K562 (cell line): ENCODE measurements around the gene LMX1B. TPM values are rescaled to one million over a fixed set of nuclear protein-coding genes. Genes with fewer than 3 reads are reported as not detected.

ENCODE experiments used
- ATAC-seq: fragments of 200-7000 bp; cut with Tn5 transposase; 3 replicates; pipeline ENCODE4 v1.9.1; 2020; ENCODE audit warnings: moderate library complexity
- BruUV-seq: library from RNA; stranded (reverse); fragments of 400-500 nt; replicated peaks from 2 replicates; lab custom pipeline; 2021; lab: Mats Ljungman, UMichigan
- CTCF ChIA-PET: fragments of 300-600 bp; formaldehyde crosslinking; extraction: SDS; loops from one replicate; lab custom pipeline; 2021; ENCODE audit warnings: low intra/inter-chr PET ratio; lab: Yijun Ruan, JAX
- POLR2A ChIA-PET: fragments of 300-600, 350-650 bp; sonication (Branson Sonifier 250); formaldehyde crosslinking; extraction: SDS; loops from one replicate; lab custom pipeline; 2021; ENCODE audit warnings: antibody characterized with exemption, inconsistent platforms; lab: Yijun Ruan, JAX
- DNase-seq, 4 experiments: peaks; one replicate each; pipeline versions ENCODE4 v3.0.0 to v3.0.0-alpha.2; 2011 to 2018; ENCODE audit warnings: low spot score in 3 of 4, mixed read lengths in 3 of 4; ENCODE audit errors: extremely low read depth in 1 of 4
- FAIRE-seq: peaks from 2 replicates; lab custom pipeline; 2011; peaks lifted over from hg19 to GRCh38; lab: Jason Lieb, UNC
- H2AFZ ChIP-seq: 2 replicates; pipeline ENCODE4 v1.6.0; 2011; ENCODE audit warnings: low read depth, low read length, control low read depth, inconsistent platforms
- H3K27ac ChIP-seq: fragments of 200-600 bp; 3 replicates; pipeline ENCODE4 v1.8.0; 2011; ENCODE audit warnings: low read depth, mild to moderate bottlenecking, control low read depth, inconsistent platforms, low read length, moderate library complexity, mixed read lengths; ENCODE audit errors: extremely low read depth
- H3K27me3 ChIP-seq, 2 experiments: fragments of 300-600 bp in 1 of 2; 2 replicates in 1 of 2; 3 replicates in 1 of 2; pipeline versions ENCODE4 v1.6.0 to v1.8.0; 2011; ENCODE audit warnings: inconsistent platforms in 2 of 2, low read length in 2 of 2, mild to moderate bottlenecking in 1 of 2, mixed read lengths in 1 of 2, moderate library complexity in 1 of 2; ENCODE audit not compliant: control insufficient read depth in 2 of 2, insufficient read depth in 2 of 2
- H3K36me3 ChIP-seq: fragments of 300-600 bp; 3 replicates; pipeline ENCODE4 v1.8.0; 2011; ENCODE audit warnings: mild to moderate bottlenecking, low read length, inconsistent platforms; ENCODE audit not compliant: control insufficient read depth, insufficient read depth
- H3K4me1 ChIP-seq, 2 experiments: fragments of 200-600 bp in 1 of 2; replicated peaks in 1 of 2; 2 replicates in 1 of 2; 3 replicates in 1 of 2; pipeline versions ENCODE4 v1.5.1 to v1.8.0; 2011; ENCODE audit warnings: inconsistent platforms in 2 of 2, low read length in 2 of 2, mild to moderate bottlenecking in 1 of 2, mixed read lengths in 1 of 2, moderate library complexity in 1 of 2; ENCODE audit not compliant: control insufficient read depth in 2 of 2, insufficient read depth in 2 of 2
- H3K4me2 ChIP-seq: 2 replicates; pipeline ENCODE4 v1.6.1; 2011; ENCODE audit warnings: low read length, control low read depth, inconsistent platforms, mixed read lengths; ENCODE audit not compliant: insufficient read depth
- H3K4me3 ChIP-seq: fragments of 200-600 bp; sonication (generic), shearing (Covaris generic); 2 replicates; pipeline ENCODE4 v1.5.1; 2016; ENCODE audit warnings: control low read depth, inconsistent platforms
- H3K79me2 ChIP-seq: fragments of 200-600 bp; 3 replicates; pipeline ENCODE4 v1.8.0; 2011; ENCODE audit warnings: low read length, inconsistent platforms; ENCODE audit not compliant: control insufficient read depth, insufficient read depth
- H3K9ac ChIP-seq, 2 experiments: 2 replicates each; pipeline versions ENCODE4 v1.6.0 to v1.6.1; 2011; ENCODE audit warnings: low read depth in 2 of 2, low read length in 2 of 2, control low read depth in 1 of 2, inconsistent platforms in 1 of 2, mild to moderate bottlenecking in 1 of 2, mixed read lengths in 1 of 2; ENCODE audit not compliant: insufficient read depth in 1 of 2
- H3K9me1 ChIP-seq: one replicate; pipeline ENCODE4 v1.6.0; 2011; ENCODE audit warnings: inconsistent platforms, mild to moderate bottlenecking, low read length, moderate library complexity; ENCODE audit not compliant: control insufficient read depth, insufficient read depth
- H3K9me3 ChIP-seq: replicated peaks from 2 replicates; pipeline ENCODE4 v1.5.1; 2011; ENCODE audit warnings: low read depth, low read length, inconsistent platforms; ENCODE audit not compliant: control insufficient read depth, insufficient read depth
- H4K20me1 ChIP-seq: replicated peaks from 2 replicates; pipeline ENCODE4 v1.6.1; 2011; ENCODE audit warnings: low read length, inconsistent platforms, mixed read lengths; ENCODE audit not compliant: control insufficient read depth, insufficient read depth
- CBX8 ChIP-seq: fragments of 200-600 bp; sonication (generic); IDR thresholded peaks from 2 replicates; pipeline ENCODE4 v1.6.1; 2012; ENCODE audit warnings: borderline replicate concordance, mixed run types, low read depth, mild to moderate bottlenecking, moderate library complexity, mixed read lengths, low read length, control low read depth, inconsistent platforms; ENCODE audit not compliant: poor library complexity, severe bottlenecking; ENCODE audit errors: extremely low read depth
- EZH2 ChIP-seq: IDR thresholded peaks from 2 replicates; pipeline ENCODE4 v1.6.1; 2012; ENCODE audit warnings: low read depth, mild to moderate bottlenecking, inconsistent platforms, low read length, borderline replicate concordance
- MLLT1 ChIP-seq, 2 experiments: fragments of 450-650 bp; IDR thresholded peaks; 2 replicates each; pipeline ENCODE4 v1.6.1; 2016
- ZNF444 ChIP-seq: fragments of 250-450 bp; sonication (Bioruptor Pico); IDR thresholded peaks from 2 replicates; pipeline ENCODE4 v1.4.0; 2020; ENCODE audit warnings: mild to moderate bottlenecking, moderate library complexity
- WGBS: fragments of 100-300 bp; shearing (Covaris generic); methylation state at CpG from one replicate; pipeline ENCODE4 v1.1.6; 2016; ENCODE audit warnings: low coverage, mixed read lengths; ENCODE audit not compliant: insufficient coverage; ENCODE audit errors: missing lambda C conversion rate; 5-methylcytosine and 5-hydroxymethylcytosine counted together
- in situ Hi-C: fragments of 300-500 bp; cut with MboI; formaldehyde crosslinking; loops from 4 replicates; pipeline ENCODE4 v1.15.0; 2018; ENCODE audit warnings: inconsistent platforms, mixed read lengths
- intact Hi-C: fragments of 100-400 bp; cut with micrococcal nuclease; formaldehyde crosslinking; loops from 2 replicates; pipeline ENCODE4 v1.14.2; 2022
- polyA plus RNA-seq, 8 experiments: library from polyadenylated mRNA; depleted of rRNA in 4 of 8; stranded (reverse) in 5 of 8; unstranded in 3 of 8; fragments of >200 nt; fragmentation: Nextera tagmentation in 2 of 8; fragmentation: Illumina TruSeq in 1 of 8; extraction: Ambion mirVana in 2 of 8; extraction: Trizol in 1 of 8; gene quantifications; 2 replicates each; pipeline versions ENCODE4 v1.2.1 to v1.2.3, GENCODE V29; 2011 to 2014; ENCODE audit warnings: inconsistent platforms in 1 of 8, missing spikeins in 1 of 8
- total RNA-seq, 7 experiments: library from RNA; depleted of rRNA in 6 of 7; stranded (reverse); fragments of >200 nt in 6 of 7; fragmentation: Illumina TruSeq in 2 of 7; extraction: Trizol in 2 of 7; gene quantifications; 2 replicates each; pipeline versions ENCODE4 v1.2.1 to v1.2.3, GENCODE V29; 2011 to 2021; ENCODE audit warnings: low replicate concordance in 1 of 7

The LMX1B gene
- total and polyA plus RNA-seq, 9 of the 15 experiments (the other 6 are each of a cell fraction or from before 2014, with no cell fraction given) = not detected

- ATAC-seq (no peak), FAIRE-seq (no peak)
- Histone ChIP-seq H3K36me3 (no peaks in the 10 kb centered on the region), H3K4me1 (peaks cover 0 to 26% of the 10 kb centered on the region in 2 experiments; a peak in 2 of 5 replicates), H3K27me3 (peaks cover 55 to 93% of the 10 kb centered on the region in 2 experiments; a peak in 4 of 5 replicates), H3K27ac (no peak overlapping the region), H4K20me1 (peaks cover 15% of the 10 kb centered on the region; the same call in 1 of the 2 replicates), H3K9me3 (no peaks in the 10 kb centered on the region), H3K4me3 (no peak overlapping the region), H2AFZ (no peak overlapping the region)
- in situ Hi-C loops = no loop called here
- intact Hi-C loops = no loop called here
- ChIA-PET POLR2A (no interaction called here), CTCF (no interaction called here)
- BruUV-seq = no TSS peak
- 7% methylated on average over 45 of the region's 64 CpGs for WGBS
- peak; percentile 72 for TF ChIP-seq CBX8
- no peak for TF ChIP-seq MLLT1 (IDR thresholded peaks at IDR 0.05)
- no peak for TF ChIP-seq ZNF444
- TF ChIP-seq EZH2 = 0 out of 2 replicates have a peak, but pooled peaks have one; percentile 16
- TF ChIP-seq, all 486 proteins: peak for 2
- Histone ChIP-seq H3K9ac (no peak overlapping the region), H3K9me1 (no peaks in the 10 kb centered on the region), H3K79me2 (no peaks in the 10 kb centered on the region), H3K4me2 (no peak overlapping the region)
- no peak for DNase-seq
Measured at GRCh38 chr9:126625329-126626126, 11.8 kb downstream of the LMX1B start.
